T-helper 22 cell (primary cell): Measurements from ENCODE around the gene ETV5.
A peak's percentile ranks its signal among the peaks of the same experiment; 100 is the strongest.

Source experiments
- DNase-seq: peaks from one replicate; pipeline ENCODE4 v3.0.0-alpha.2; 2020; ENCODE audit warnings: low read depth

Gene ETV5

GRCh38 chr3:186108941-186109865 is at the start of gene ETV5:
ETV5 (minus strand) TSS chr3:186109089; CDS start chr3:186105868, 3,221 bp downstream.
- DNase-seq = peak; percentile 87

- DNase-seq = no peak
Measured at GRCh38 chr3:186154641-186155040, 45.8 kb upstream of the ETV5 start.

- no peak for DNase-seq
Measured at GRCh38 chr3:186152889-186153292, 44.0 kb upstream of the ETV5 start.

- no peak for DNase-seq
Measured at GRCh38 chr3:186152361-186152798, 43.5 kb upstream of the ETV5 start.

- no peak for DNase-seq
Measured at GRCh38 chr3:186151077-186151971, 42.4 kb upstream of the ETV5 start.

GRCh38 chr3:186150041-186150830 is 41.3 kb upstream of the ETV5 start:
- no peak for DNase-seq

GRCh38 chr3:186149319-186149960 is 40.6 kb upstream of the ETV5 start:
- no peak for DNase-seq

- no peak for DNase-seq
Measured at GRCh38 chr3:186144257-186144656, 35.4 kb upstream of the ETV5 start.

GRCh38 chr3:186143250-186143649 is 34.4 kb upstream of the ETV5 start:
- DNase-seq = no peak

- DNase-seq = no peak
Measured at GRCh38 chr3:186142393-186142932, 33.6 kb upstream of the ETV5 start.

- DNase-seq = no peak
Measured at GRCh38 chr3:186141790-186142189, 32.9 kb upstream of the ETV5 start.

GRCh38 chr3:186138272-186138981 is 29.5 kb upstream of the ETV5 start:
- no peak for DNase-seq

GRCh38 chr3:186137051-186137685 is 28.3 kb upstream of the ETV5 start:
- no peak for DNase-seq

- no peak for DNase-seq
Measured at GRCh38 chr3:186133980-186134379, 25.1 kb upstream of the ETV5 start.

- DNase-seq = no peak
Measured at GRCh38 chr3:186132487-186132886, 23.6 kb upstream of the ETV5 start.

GRCh38 chr3:186129206-186129605 is 20.3 kb upstream of the ETV5 start:
- no peak for DNase-seq

GRCh38 chr3:186128158-186128557 is 19.3 kb upstream of the ETV5 start:
- DNase-seq = no peak

- DNase-seq = no peak
Measured at GRCh38 chr3:186127463-186127862, 18.6 kb upstream of the ETV5 start.

GRCh38 chr3:186125118-186125517 is 16.2 kb upstream of the ETV5 start:
- no peak for DNase-seq

GRCh38 chr3:186124592-186124991 is 15.7 kb upstream of the ETV5 start:
- no peak for DNase-seq
